CD1c-positive myeloid dendritic cell (primary cell): ENCODE results near the gene CD38.
"Not testable (repeated sequence)": the region's sequence is repeated elsewhere in the genome, so short reads cannot be mapped to it uniquely, and the experiment has no call there.

Experiments
- DNase-seq: peaks from one replicate; pipeline ENCODE4 v3.0.0-alpha.2; 2016; ENCODE audit errors: extremely low spot score

CD38 gene

DNA sequence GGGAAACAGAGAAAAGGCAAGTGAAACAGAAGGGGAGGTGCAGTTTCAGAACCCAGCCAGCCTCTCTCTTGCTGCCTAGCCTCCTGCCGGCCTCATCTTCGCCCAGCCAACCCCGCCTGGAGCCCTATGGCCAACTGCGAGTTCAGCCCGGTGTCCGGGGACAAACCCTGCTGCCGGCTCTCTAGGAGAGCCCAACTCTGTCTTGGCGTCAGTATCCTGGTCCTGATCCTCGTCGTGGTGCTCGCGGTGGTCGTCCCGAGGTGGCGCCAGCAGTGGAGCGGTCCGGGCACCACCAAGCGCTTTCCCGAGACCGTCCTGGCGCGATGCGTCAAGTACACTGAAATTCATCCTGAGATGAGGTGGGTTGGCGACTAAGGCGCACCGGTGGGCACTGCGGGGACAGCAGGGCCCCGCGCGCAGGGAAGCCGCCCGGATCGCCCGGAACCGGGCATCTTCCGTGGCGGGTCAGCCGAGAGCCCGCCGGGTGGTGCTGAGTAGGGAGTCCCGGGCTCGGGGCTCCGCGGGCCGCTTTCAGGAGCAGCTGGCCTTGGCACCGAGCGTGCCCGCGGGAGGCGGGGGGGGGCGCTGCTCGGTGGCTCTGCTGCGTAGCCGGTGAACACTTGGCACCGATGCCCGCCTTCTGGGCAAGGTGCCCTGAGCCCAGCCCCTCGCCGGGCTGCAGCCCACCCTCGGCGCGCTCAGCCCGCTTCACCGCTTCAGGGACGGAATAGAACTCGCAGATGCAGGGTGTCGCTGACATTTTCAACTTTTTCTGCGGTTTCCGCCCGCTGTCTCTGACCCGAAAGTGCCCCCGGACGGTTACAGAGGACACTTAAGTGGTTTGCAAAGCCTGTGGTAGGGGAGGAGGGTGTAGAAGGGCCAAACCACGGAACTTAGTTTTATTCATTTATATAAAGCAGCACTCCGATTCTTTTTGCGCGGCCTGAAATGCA is at the start of gene CD38:
TSS of gene CD38 (plus strand) at position 40 of the 953 bp plus-strand sequence. CDS start at position 127, 87 bp downstream.
- DNase-seq, result peak; percentile 36

GRCh38 chr4:15729910-15730533 is 48.1 kb upstream of the CD38 start:
- peak; percentile 74 for DNase-seq

DNA sequence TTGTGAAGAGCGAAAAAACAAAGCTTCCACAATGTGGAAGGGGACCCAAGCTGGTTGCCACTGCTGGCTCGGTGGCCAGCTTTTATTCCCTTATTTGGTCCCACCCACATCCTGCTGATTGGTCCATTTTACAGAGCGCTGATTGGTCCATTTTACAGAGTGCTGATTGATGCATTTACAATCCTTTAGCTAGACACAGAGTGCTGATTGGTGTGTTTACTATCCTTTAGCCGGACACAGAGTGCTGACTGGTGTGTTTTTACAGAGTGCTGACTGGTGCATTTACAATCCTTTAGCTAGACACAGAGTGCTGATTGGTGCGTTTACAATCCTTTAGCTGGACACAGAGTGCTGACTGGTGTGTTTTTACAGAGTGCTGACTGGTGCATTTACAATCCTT is 45.1 kb upstream of the CD38 start:
- DNase-seq, result not testable (repeated sequence)

- DNase-seq, result no peak
Measured at GRCh38 chr4:15735536-15735935, 42.6 kb upstream of the CD38 start.

- DNase-seq, result no peak
Measured at GRCh38 chr4:15736514-15737050, 41.5 kb upstream of the CD38 start.

- DNase-seq, result no peak
Measured at GRCh38 chr4:15737255-15737654, 40.9 kb upstream of the CD38 start.

GRCh38 chr4:15738877-15739276 is 39.3 kb upstream of the CD38 start:
- no peak for DNase-seq

GRCh38 chr4:15740764-15741404 is 37.2 kb upstream of the CD38 start:
- no peak for DNase-seq

DNA sequence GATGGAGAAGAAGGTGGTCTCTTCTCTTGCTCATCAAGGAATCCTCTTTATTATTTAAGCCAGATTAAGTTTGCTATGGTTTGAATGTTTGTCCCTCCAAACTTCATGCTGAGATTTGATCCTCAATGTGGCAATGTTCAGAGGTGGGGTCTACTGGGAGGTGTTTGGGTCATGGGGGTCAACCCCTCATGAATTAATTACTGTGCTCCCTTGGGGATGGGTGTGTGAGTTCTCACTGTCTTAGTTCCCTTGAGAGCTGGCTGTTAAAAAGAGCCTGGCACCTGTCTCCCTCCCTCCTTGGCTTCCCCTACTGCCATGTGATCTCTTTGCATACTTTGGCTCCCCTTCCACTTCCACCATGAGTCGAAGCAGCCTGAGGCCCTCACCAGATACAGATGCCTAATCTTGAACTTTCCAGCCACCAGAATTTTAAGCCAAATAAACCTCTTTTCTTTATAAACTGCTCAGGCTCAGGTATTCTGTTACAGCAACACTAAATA is 36.0 kb upstream of the CD38 start:
- DNase-seq, result no peak

DNA sequence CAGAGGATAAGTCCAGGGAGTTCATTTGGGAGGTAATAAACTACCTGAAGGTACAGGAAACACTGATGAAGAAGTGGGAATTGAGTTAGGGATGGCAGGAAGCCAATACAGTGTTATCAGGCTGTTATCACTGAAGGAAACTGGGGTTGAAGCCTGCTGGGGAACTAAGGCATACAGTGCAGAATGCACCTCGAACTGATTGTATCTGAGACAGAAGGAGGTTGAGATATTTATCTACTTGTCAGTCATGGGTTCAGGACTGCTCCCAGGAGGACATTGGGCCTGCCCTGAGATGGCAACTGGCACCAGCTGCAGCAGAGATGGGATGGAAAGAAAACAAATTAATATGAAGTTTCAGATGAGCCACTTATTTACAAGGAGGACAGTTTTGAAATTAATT is 35.5 kb upstream of the CD38 start:
- no peak for DNase-seq

- no peak for DNase-seq
Measured at GRCh38 chr4:15744016-15744545, 34.0 kb upstream of the CD38 start.

DNA sequence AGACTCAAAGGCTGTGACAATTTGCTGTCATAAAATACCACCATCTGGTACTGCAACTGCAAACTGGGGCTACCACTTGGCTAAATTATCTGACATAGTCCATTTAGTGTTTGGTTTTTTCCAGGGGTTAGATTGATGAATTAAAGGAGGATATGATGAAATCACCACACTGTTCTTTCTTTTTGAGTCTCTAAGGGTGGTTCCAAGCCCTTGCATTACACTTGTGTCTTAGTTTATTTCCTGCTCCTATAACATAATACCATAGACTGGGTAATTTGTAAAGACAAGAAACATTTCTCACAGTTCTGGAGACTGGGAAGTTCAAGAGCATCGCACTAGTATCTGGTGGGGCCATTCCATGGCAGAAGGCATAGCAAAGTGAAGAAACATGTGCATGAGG is 32.0 kb upstream of the CD38 start:
- DNase-seq, result no peak

DNA sequence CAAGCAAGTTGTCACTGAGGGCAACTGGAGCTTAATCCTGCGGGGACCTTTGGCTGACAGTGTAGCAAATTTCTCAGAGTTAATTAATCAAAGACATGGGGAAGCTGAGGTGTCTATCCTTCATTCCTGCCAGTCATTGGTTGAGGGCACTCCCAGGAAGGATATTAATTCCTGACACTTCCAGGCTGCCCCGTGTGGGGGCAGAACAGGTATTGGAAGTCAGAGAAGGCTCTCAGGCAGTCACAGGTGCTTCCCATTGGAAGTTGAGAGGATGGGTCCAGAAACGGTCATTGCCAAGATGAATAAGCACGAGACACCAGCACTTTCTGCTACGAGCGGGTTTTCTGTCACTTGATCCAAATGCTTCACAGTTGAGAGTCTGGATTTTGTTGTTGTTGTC is 29.1 kb upstream of the CD38 start:
- DNase-seq, result no peak

- no peak for DNase-seq
Measured at GRCh38 chr4:15751153-15751552, 27.0 kb upstream of the CD38 start.

DNA sequence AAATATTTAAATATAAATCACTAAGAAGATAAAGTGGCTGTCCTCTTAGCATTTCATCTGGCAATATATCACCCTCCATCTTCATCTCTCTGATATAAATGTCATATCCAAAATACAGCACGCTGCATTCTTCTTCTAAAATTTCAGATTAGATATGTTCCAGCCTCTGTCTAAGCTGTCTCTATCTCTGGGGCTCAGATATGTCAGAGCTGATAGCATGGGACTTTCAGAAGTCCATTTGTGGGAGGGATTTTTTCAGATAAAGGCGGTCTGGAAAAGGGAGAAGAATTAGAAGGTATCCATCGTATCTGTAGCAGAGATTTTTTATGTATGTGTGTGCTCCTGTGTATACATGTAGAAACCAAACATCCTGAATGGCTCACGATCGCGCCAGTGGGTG is 25.0 kb upstream of the CD38 start:
- DNase-seq, result no peak

- DNase-seq, result no peak
Measured at GRCh38 chr4:15753786-15754185, 24.3 kb upstream of the CD38 start.

- peak; percentile 19 for DNase-seq
Measured at GRCh38 chr4:15754323-15754722, 23.8 kb upstream of the CD38 start.

DNA sequence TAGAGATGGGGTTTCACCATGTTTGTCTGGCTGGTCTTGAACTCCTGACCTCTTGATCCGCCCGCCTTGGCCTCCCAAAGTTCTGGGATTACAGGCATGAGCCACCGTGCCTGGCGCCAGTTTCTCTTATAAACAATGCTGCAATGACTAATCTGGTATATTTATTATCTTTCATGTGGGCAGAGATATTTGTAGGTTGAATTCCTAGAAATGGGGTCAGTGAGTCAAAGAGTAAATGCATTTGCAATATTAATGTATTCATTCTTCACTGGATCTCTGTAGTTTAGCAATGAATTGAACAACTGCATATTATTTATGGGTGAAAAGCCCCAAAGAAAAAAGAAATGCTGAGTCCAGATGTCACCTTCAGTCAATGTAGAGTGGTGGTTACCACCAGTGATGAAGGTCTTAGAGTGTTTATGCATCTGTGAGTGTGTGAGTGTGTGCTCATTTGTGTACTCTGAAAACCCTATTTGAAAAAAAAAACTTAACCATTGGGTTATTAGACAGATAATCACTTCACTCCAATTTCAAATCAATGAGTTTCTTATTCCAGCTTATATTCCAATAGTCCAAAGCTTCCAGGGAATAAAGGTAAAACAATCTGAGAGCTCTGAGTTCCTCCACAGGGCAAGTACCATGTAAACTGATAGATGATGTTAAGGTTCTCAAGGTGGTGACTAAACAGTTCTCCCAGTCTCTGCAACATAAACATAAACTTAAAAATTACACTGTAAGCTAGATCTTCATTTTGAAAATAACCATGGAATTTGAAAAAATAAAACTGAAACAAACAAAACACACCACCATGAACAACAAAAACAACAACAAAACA is 22.6 kb upstream of the CD38 start:
- no peak for DNase-seq

GRCh38 chr4:15756361-15756861 is 21.7 kb upstream of the CD38 start:
- DNase-seq, result peak; percentile 51

DNA sequence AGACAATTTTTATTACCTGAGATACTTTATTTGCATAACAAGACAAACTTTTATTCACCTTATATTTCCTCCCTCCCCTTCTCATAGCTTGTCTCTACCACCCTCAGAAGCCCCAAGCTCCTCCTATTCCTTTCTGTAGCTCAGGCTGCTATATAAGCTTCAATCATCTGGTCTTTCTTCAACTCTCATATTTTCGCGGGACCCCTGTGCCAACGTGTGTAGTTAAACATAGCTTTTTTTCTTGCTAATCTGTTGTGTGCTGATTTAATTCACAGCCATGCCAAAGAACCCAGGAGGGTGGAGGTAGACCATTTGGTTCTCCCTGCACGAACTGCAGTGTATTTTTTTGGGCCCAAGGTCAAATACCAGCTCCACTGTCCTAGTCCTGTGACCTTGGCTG is 21.1 kb upstream of the CD38 start:
- no peak for DNase-seq

DNA sequence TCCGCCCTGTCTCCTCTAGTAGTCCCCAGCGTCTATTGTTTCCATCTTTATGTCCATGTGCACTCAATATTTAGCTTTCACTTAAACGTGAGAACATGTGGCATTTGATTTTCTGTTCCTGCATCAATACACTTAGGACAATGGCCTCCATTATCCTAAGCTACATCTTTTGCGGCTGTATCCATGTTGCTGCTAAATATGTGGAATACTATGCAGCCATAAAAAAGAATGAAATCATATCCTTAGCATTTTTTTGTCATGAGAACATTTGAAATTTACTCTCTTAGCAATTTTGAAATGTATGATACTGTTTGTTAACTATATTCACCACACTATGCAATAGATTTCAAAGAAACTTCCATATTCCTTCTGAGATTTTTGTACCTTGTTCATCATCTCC is 19.8 kb upstream of the CD38 start:
- no peak for DNase-seq
